ENCODE results near the gene RABEP1.

The RABEP1 gene

DNA sequence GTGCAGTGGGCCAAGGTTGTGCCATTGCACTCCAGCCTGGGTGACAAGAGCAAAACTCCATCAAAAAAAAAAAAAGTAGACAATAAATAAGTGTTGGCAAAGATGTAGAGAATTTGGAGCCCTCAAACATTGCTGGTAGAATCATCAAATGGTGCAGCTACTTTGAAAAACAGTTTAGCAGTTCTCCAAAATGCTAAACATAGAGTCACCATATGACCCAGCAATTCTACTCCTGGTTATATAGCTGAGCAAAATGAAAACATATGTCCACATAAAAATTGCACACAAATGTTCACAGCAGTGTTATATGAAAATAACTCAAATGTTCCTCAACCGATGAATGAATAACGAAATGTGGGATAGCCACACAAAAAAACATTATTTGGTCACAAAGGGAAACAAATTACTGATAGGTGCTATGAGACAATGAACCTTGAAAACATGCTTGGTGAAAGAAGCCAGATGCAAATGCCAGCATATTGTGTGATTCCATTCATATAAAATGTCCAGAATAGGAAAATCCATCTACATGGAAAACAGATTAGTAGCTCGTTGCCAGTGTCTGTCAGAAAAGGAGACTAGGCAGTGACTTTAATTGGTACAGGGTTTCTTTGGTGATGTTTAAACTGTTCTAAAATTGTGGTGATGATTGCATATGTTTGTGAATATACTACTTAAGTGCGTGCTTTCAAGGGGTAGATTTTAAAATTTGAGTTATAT, 12.7 kb upstream of the RABEP1 start:
- DNase-seq (ENCODE audit: insufficient read length, low spot score) (no peak), FAIRE-seq (no peak)

DNA sequence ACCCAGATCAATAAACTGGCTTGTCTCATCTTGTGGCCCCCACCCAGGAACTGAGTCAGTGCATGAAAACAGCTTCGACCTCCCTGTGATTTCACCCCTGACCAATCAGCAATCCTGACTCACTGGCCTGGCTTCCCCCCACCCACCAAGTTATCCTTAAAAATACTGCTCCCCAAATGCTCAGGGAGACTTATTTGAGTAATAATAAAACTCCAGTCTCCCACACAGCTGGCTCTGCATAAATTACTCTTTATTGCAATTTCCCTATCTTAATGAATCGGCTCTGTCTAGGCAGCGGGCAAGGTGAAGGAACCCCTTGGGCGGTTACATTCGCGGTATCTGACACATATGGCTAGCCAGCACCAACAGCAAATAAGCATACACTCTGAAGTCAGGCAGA, 9.8 kb upstream of the RABEP1 start:
- FAIRE-seq = no peak
- DNase-seq (ENCODE audit: insufficient read length, low spot score) = no peak

DNA sequence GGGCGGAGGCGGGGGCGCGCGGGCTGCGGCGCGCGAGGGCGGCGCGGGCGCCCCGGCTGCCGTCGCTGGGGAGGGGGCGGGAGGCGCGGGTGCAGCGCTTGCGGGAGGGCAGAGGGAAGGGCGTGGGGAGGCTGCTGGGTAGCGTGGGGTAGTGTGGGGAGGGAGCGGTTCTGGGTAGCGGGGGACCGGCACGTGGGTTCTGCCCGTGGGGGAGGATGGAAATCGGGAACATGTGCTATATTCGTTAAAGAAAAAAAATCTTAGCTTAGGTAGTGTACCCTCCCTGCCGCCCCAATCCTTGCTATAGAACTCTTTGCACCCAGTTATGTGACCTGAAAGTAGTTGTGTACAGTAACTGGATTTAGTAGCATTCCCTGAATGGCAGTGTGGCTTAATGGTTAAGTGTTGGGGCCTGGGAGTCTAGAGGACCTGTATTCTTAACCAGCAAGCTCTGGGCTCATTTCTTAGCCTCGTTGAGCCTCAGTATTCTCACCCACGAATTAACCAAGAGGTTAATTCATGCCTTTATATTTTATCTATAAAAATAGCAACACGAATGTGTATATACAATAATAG, 646 bp downstream of the RABEP1 start:
- FAIRE-seq (no peak), DNase-seq (ENCODE audit: insufficient read length, low spot score) (peak; percentile 40)

DNA sequence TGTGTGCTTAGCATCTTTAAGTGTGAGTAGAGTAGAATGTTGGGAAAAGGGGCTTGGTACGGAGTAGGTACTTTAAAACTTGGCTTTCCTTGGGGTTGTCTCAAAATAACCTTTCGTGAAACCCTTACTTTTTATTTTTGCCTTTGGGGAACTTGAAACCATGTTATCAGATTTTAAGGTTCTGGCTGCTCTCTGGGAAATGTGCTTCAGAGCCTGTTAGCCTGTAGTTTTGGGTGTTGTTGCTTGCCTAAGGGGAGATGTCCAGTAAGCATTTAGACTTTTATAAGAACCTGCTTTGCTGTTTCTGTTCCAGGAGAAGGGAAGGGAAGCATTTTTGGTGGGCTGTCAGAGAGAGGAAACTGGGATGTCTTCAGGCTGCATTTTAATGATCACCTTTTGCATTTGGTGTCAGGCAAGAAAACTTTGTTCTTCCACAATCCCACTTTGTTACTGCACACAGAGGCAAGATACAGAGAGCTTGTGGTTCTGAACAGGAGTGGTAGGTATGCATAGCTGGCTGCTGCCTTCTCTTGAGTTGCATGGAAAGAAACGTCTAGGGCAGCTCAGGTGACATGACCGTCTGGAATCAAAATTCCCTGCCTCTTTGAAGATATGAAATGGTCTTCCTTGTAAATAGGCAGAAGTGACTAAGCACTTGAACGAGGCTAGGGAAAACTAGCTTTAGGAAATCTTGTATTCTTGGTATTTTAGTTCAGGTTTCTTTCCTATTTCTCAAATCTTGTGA, 1.7 kb downstream of the RABEP1 start:
- DNase-seq (ENCODE audit: insufficient read length, low spot score) (no peak), FAIRE-seq (peak; percentile 79)

DNA sequence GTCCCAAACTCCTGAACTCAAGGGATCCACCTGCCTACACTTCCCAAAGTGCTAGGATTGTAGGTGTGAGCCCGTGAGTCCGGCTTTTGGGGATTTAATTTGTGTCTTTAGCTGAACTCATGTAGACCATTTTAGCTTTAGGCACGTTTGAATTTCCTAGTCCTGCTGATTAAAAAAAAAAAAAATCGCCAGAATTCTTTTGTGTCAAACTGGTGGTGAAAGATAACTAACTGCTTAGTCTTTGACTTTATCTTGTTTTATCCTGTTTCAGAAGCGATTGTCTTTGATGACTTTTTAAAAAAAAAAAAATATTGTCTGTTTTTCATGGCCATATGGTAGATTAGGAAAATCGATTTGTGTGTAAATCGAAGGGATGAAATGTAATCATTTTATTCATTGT, 2.6 kb downstream of the RABEP1 start:
- no peak for DNase-seq (ENCODE audit: insufficient read length, low spot score)
- FAIRE-seq = no peak

DNA sequence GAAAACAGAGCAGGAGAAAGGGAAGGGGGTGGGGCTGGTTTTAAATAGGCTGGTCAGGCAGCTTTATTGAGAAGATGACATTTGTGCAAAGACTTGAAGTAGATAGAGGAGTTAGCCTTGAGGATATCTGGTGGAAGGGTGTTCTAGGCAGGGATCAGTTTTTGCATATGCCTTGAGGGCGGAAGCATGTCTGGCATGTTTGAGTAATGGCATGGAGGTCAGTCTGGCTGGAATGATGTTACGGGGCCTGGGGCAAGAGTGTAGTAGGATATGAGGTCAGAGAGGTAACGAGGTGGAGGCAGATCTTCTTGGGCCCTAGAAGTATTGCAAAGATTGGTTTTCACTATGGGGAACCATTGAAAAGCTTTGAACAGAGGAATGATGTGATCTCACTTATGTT, 4.8 kb downstream of the RABEP1 start:
- no peak for FAIRE-seq
- no peak for DNase-seq (ENCODE audit: insufficient read length, low spot score)

DNA sequence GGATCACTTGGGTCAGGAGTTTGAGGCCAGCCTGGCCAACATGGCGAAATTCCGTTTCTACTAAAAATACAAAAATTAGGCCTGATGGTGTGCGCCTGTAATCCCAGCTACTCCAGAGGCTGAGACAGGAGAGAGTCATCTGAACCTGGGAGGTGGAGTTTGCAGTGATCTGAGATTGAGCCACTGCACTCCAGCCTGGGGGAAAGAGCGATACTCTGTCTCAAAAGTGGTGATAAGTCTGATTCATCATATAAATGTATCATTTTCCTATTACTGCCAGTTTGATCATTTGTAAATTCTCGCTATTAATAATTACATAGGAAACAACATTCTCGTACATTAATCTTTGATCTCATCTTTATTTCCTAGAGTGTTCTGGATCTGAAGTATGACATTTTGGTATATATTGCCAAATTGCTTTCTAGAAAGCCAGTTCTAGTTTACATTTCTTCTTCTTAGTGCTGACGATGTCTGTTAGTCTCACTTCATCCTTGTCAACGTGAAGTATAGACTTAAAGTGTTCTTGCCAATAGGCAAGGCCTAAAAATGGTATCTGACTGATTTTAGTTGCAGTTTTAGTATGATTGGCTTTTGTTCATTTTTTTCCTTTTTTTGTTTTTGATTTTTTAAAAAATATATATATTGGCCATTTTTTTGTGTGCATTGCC, 9.7 kb downstream of the RABEP1 start:
- FAIRE-seq = peak; percentile 8
- no peak for DNase-seq (ENCODE audit: insufficient read length, low spot score)

DNA sequence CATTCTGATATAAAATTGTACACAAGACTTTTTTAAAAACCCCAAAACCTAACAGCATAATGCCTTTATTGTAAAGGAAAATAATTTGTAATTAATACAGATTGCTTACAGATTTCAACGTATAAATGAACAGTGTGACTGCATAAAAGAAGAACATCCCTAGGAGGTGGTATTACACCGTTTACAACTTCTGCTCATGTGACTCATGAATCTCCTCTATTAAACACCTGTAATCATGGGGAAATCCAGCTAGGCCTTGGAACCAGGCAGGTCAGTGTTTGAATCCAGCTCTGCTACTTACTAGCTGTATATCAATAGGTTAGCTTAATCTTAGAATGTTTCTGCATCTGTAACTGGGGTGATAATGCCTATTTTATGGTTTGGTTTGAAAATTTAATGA, 15.2 kb downstream of the RABEP1 start:
- FAIRE-seq (no peak), DNase-seq (ENCODE audit: insufficient read length, low spot score) (no peak)

DNA sequence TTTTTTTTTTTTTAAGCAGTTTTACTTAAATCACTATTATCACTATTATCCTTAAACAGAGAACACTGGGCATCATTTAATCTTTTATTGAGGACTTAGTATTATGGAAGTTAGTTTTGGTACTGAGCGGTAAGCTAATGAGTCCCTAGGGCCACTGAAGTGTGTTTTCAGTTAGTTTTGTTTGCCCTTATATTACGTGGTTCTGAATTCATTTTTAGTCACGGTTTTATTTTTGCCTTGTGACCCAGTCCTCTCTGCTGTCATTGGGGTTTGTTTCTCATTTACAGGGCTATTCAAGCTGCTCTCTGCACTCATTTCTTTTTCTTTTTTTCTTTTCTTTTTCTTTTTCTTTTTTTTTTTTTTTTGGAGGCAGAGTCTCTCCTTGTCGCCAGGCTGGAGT, 17.3 kb downstream of the RABEP1 start:
- FAIRE-seq (peak; percentile 58), DNase-seq (ENCODE audit: insufficient read length, low spot score) (no peak)

DNA sequence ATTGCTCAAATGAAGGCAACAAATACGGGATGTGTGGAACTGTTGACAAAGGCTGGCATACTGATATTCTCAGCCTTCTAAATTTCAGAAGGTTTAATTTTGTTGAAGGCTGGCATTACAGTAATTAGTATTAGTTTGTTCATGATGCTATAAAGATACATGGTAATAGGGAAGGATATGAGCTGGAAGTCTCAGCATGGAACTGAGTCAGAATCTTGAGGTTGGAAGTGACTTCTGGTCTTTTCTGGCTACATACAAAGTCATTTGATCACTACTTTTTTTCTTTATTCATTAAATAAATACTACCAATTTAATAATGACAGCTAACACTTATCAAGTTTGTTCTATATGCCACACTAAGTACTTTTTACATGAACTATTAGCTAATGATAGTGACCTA, 22.6 kb downstream of the RABEP1 start:
- DNase-seq (ENCODE audit: insufficient read length, low spot score) (no peak), FAIRE-seq (no peak)

DNA sequence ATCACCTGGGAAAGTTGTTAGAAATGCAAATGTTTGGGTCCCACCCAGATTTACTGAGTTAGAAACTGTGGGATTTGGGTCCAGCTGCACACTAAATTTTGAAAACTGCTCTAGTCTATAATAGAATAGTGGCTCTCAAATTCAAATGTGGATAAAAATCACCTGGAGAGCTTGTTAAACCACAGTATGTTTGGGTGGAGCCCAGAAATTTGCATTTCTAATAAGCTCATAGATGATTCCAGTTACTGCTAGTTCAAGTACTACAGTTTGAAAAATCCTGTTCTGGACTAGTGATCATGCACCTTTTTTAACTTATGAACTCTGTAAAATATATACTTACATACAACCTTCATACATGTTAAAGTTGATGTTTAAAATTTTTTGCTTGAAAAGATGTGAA, 27.8 kb downstream of the RABEP1 start:
- peak; percentile 21 for FAIRE-seq
- no peak for DNase-seq (ENCODE audit: insufficient read length, low spot score)

DNA sequence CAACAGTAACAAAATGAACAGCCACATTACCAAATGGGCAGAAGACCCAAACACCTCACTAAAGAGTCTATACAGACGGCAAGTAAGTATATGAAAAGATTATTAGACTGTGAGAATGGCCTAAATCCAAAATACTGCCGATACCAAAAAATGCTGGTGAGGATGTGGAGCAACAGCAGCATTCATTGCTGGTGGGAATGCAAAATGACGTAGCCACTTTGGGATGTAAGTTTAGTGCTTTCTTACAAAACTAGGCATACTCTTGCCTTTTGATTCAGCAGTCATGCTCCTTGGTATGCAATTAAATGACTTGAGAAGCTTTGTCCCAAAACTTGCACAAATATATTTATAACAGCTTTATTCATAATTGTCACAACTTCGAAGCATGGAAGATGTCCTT, 43.8 kb downstream of the RABEP1 start:
- FAIRE-seq = no peak
- no peak for DNase-seq (ENCODE audit: insufficient read length, low spot score)

DNA sequence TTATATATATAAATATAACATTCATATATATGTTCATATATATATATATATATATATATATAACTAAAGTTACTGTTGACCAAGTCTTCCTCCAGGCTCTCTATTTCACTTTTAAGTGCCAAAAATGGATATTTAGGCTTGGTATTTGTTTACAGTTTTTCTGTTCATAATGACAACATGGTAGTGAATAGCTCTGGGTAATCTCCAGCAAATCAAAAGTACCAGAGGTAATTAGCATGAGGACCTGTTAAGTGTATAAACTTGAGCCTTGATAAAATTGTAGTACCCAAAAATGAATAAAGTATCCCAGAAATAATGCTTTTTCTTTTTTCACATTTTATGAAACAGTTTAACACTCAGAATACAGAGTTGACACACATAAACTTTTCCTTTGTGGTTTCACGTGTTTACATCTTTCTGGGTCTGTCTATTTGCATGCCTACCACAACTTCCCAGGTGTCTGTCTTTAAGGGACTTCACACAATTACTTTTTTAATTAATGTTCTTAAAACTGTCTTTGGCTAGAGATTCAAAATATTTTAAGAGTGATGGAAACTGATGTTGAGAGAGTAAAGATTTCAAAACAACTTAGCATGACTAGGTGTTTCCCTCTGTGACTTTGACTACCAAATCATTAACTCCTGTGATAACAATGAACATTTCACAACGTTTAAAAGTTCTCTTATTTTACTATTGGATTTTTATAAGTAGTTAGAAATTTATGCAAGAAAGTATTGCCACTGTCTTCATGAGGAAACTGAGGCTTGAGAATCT, 47.9 kb downstream of the RABEP1 start:
- peak; percentile 72 for FAIRE-seq
- DNase-seq (ENCODE audit: insufficient read length, low spot score) = no peak

DNA sequence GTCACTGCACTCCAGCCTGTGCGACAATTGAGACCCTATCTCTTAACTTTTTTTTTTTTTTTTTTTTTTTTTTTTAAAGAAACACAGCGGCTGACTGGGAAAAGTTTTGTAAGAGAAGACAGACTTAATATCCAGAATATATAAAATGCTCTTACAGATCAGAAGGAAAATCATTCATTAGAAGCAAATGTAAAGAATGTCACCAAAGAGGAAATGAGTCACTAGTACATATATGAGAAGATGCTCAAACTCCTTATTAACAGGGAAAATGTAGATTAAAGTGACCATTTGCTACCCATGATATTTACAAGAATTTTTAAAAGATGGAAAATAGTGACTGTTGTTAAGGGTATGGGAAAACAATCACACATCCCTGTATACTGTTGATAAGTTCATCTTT, 48.9 kb downstream of the RABEP1 start:
- FAIRE-seq (peak; percentile 70), DNase-seq (ENCODE audit: insufficient read length, low spot score) (no peak)

DNA sequence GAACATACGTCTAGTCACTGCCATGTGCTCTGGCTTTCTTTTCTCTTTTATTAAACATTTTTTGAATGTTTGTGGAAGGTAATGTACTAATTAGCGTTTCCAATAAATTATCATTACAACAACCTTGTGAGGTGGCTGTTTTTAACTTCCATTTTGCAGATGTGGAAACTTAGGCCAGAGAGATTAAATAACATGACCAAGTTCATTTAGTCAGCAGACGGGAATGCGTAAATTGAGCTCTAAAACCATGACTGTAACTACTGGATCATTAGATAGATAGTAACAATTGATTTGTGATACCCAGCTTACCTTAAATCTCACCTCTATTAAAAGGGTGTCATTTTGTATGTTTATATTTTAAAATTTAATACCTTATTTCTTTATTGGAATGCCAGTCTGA, 49.4 kb downstream of the RABEP1 start:
- no peak for DNase-seq (ENCODE audit: insufficient read length, low spot score)

DNA sequence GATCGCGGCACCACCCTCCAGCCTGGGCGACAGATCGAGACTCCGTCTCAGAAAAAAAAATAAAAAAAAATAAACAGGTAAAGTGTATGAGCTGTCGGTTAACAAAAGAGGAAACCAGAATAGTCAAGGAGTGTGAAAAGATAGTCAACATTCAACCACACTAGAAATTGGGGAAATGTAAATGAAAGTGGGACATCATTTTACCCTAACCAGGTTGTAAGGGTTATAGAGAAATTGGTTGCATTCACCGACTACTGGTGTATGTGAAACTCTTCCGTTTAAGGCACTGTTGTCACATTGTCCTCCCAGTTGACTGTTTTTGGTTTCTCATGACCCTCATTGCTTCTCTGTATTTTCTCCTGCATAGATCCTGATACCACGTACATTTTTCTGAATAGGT, 62.8 kb downstream of the RABEP1 start:
- no peak for DNase-seq (ENCODE audit: insufficient read length, low spot score)
- no peak for FAIRE-seq

More for the DNA sequence above, 49.4 kb downstream of the RABEP1 start:
- no peak for FAIRE-seq

DNA sequence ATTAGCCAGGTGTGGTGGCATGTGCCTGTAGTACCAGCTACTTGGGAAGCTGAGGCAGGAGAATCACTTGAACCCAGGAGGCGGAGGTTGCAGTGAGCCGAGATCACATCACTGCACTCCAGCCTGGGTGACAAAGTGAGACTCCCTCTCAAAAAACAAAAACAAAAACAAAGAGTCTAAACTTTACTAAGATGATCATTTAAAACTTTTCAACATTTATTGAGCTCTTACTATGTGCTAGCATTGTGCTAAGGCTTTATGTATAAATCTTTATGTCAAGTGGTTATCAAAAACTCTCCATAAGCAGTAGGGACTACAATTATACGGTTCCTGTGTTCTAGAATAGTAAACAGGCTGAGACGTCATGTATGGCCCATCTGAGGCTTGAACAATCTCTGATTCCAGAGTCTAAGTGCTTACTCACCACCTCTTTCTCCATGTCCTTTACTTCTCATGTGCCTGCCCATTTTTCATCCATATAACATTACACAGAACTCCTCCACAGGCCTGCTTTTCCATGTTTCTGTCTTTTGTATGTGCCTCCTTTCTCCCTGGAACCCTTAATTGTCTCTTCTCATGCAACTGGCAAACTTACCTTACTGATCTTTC, 70.7 kb downstream of the RABEP1 start:
- DNase-seq (ENCODE audit: insufficient read length, low spot score) (no peak), FAIRE-seq (no peak)

DNA sequence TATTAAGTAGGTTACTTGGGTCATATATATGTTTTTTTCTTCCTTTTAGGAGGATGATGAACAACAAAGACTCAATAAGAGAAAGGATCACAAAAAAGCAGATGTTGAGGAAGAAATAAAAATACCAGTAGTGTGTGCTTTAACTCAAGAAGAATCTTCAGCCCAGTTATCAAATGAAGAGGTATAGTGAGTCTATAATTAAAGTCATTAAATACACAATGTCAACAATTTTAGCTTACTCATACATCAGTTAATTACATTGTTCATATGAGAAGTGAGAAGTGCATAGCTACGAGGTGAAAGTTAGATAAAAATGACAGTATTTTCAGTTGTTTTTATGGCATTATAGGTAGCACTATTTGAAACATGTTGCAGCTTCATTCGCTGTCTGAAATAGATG, 72.2 kb downstream of the RABEP1 start:
- DNase-seq (ENCODE audit: insufficient read length, low spot score) (no peak), FAIRE-seq (no peak)

DNA sequence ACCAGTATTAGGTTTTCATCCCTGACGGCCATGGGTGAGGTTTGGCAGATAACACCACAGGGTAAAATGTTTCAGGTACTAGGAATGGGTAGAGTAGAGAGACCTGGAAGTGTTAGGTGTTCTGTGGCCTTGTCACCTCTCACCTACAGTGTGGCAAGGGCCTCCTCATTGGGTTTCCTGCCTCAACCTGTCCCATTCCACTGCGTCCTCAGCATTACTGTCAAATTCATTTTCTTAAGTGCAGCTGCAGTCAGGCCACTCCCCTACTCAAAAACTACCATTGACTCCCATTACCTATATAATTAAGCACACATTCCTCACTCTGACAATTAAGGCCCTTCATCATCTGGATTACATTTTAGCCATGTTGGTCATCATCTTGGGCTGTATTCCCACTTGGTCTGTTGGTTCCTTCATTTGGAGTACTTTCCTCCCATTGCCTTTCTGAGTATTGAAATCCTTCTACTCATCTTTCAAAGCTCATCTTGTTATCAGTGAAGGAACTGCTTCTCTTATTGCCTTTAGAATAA, 72.9 kb downstream of the RABEP1 start:
- FAIRE-seq (no peak), DNase-seq (ENCODE audit: insufficient read length, low spot score) (no peak)

Measured in GM19239 (cell line).